ENCODE data around the gene HLA-DMB. TPM values are rescaled to one million over a fixed set of nuclear protein-coding genes. Genes with fewer than 3 reads are reported as not detected.
A peak's percentile ranks its signal among the peaks of the same experiment; 100 is the strongest.

The HLA-DMB gene
- total RNA-seq, 1 experiment from 2014 or later: 3.1 TPM

- peak; percentile 100 for DNase-seq (ENCODE audit: low read depth)
Observed at GRCh38 chr6:32971581-32972352, 30.9 kb upstream of the HLA-DMB start.

GRCh38 chr6:32971242-32971580, 30.4 kb upstream of the HLA-DMB start:
- DNase-seq (ENCODE audit: low read depth): no peak

GRCh38 chr6:32970413-32971241, 29.8 kb upstream of the HLA-DMB start:
- peak; percentile 92 for DNase-seq (ENCODE audit: low read depth)

- DNase-seq (ENCODE audit: low read depth): peak; percentile 98
Observed at GRCh38 chr6:32969685-32970412, 29.0 kb upstream of the HLA-DMB start.

GRCh38 chr6:32968867-32969684, 28.2 kb upstream of the HLA-DMB start:
- peak; percentile 81 for DNase-seq (ENCODE audit: low read depth)

GRCh38 chr6:32968093-32968866, 27.5 kb upstream of the HLA-DMB start, which contains the start of gene BRD2:
TSS of gene BRD2 (plus strand) at chr6:32968594. CDS start at chr6:32972899, 4,305 bp downstream.
- DNase-seq (ENCODE audit: low read depth): peak; percentile 95

GRCh38 chr6:32967151-32968091, 26.6 kb upstream of the HLA-DMB start:
- peak; percentile 67 for DNase-seq (ENCODE audit: low read depth)

- DNase-seq (ENCODE audit: low read depth): no peak
Observed at GRCh38 chr6:32964776-32965175, 23.9 kb upstream of the HLA-DMB start.

- DNase-seq (ENCODE audit: low read depth): no peak
Observed at GRCh38 chr6:32963866-32964265, 23.0 kb upstream of the HLA-DMB start.

- peak; percentile 47 for DNase-seq (ENCODE audit: low read depth)
Observed at GRCh38 chr6:32962213-32962826, 21.5 kb upstream of the HLA-DMB start.

GRCh38 chr6:32960563-32960962, 19.7 kb upstream of the HLA-DMB start:
- DNase-seq (ENCODE audit: low read depth): no peak

GRCh38 chr6:32956176-32956575, 15.3 kb upstream of the HLA-DMB start:
- no peak for DNase-seq (ENCODE audit: low read depth)

- peak; percentile 23 for DNase-seq (ENCODE audit: low read depth)
Observed at GRCh38 chr6:32954986-32955802, 14.4 kb upstream of the HLA-DMB start.

GRCh38 chr6:32954267-32954666, 13.4 kb upstream of the HLA-DMB start:
- DNase-seq (ENCODE audit: low read depth): no peak

- DNase-seq (ENCODE audit: low read depth): no peak
Observed at GRCh38 chr6:32953775-32954174, 12.9 kb upstream of the HLA-DMB start.

- DNase-seq (ENCODE audit: low read depth): peak; percentile 95
Observed at GRCh38 chr6:32952817-32953739, 12.2 kb upstream of the HLA-DMB start, which contains the start of gene HLA-DMA. TSS of gene HLA-DMA (minus strand) at chr6:32953097. CDS start at chr6:32953036, 61 bp downstream.

- no peak for DNase-seq (ENCODE audit: low read depth)
Observed at GRCh38 chr6:32950449-32950848, 9.6 kb upstream of the HLA-DMB start.

Measured in RPMI7951 (cell line).